ENCODE measurements around the gene NTRK1. TPM values are rescaled to one million over a fixed set of nuclear protein-coding genes. Genes with fewer than 3 reads are reported as not detected.
A peak's percentile ranks its signal among the peaks of the same experiment; 100 is the strongest.

Gene NTRK1
- total RNA-seq, 1 donor: 7.5 TPM

- no peak for DNase-seq (ENCODE audit: low read depth in 2 of 3, low spot score in 2 of 3)
Measured at GRCh38 chr1:156877433-156878170, 16.9 kb downstream of the NTRK1 start.

DNA sequence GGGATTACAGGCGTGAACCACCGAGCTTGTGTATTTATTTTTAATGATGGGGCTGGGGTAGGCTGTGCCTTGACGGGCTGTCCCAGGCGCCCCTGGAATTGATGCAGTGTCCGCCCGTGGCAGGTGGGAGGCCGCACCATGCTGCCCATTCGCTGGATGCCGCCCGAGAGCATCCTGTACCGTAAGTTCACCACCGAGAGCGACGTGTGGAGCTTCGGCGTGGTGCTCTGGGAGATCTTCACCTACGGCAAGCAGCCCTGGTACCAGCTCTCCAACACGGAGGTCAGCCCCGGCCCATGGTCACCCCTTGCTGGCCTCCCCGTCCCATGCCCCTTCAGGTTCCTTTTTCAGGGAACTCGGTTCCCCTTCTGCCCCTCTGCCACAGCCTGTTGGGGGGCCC, 19.2 kb downstream of the NTRK1 start:
- no peak for DNase-seq (ENCODE audit: low read depth in 2 of 3, low spot score in 2 of 3)

DNA sequence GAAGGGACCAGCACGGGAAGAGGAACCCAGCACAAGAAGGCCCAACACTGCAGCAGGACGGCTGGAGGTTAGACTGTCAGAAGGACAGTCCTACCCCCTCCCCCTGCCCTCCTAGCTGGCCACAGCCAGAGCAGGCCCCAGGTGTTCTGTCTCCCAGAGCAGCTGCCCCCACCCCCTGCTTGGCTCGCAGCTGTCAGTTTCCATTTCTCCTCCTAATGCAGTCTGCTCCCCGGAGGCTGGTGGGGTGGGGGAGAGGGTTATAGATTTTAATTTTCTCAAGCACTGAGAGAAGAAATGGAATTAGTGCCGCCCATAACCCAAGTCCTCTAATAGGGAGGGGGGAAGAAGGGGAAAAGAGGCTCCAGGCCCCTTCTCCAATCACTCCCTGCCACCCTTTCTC, 19.8 kb downstream of the NTRK1 start:
- DNase-seq (ENCODE audit: low read depth in 2 of 3, low spot score in 2 of 3): no peak

- DNase-seq (ENCODE audit: low read depth in 2 of 3, low spot score in 2 of 3): no peak
Measured at GRCh38 chr1:156881101-156881500, 20.4 kb downstream of the NTRK1 start.

DNA sequence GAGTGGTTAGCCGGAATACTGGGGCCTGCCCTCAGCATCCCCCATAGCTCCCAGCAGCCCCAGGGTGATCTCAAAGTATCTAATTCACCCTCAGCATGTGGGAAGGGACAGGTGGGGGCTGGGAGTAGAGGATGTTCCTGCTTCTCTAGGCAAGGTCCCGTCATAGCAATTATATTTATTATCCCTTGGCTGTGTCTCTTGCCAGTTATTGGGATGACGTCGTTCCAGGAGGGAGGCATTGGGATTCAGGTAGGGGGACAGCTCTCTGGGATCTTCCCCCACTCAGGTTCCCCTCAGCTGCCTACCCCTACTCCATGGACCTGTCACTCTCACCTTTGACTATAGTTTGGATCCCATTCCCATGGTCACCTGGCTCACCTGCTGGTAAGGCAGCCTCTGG, 21.0 kb downstream of the NTRK1 start:
- no peak for DNase-seq (ENCODE audit: low read depth in 2 of 3, low spot score in 2 of 3)

DNA sequence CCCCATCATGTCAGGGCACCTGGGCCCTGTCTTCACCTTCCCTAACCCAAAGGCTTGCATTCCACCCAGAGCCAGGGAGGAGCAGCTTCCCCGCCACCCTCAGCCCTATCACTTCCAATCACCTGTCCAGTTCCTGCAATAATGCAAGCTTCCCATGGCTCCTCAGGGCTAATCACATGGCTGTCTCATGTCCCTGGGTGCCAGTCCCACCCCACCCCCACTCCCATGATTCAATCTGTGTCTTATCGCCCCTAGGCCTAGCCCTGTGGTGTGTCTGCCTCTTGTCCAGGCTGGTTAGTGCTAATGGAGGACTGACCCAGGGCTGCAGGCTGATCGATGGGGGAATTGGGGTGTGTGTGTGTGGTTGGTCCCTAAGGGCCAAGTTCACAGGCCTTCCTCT, 21.9 kb downstream of the NTRK1 start:
- DNase-seq (ENCODE audit: low read depth in 2 of 3, low spot score in 2 of 3): no peak

- no peak for DNase-seq (ENCODE audit: low read depth in 2 of 3, low spot score in 2 of 3)
Measured at GRCh38 chr1:156883919-156884318, 23.3 kb downstream of the NTRK1 start.

DNA sequence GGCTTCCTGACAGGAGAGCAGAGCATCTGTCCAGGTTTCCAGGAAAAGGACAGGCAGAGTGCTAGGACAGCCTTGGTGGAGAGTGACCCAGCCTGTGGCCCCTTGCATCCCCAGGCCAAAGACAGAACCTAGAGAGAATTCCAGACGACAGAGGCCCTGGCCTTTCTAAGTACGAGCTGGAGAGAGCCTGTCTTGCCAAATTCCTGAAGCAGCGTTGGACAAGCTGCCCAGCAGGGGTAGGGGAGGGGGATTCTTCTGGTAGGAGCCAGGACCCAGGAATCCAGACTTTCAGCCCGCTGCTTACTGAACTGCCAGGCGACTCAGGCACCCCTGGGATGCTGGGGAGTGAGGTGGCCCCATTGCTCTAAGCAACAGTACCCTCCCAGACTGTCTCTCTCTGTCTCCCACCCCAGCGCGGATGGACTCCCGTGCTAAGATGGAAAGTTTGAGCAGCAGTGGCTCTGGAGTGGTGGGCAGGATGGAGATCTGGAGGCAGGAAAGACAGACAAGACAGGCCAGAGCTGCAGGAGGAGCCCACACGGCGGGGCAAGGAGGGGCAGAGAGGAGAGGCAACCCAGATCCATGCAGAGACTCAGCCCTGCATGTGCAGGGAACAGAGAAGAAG, 24.0 kb downstream of the NTRK1 start:
- DNase-seq (ENCODE audit: low read depth in 2 of 3, low spot score in 2 of 3): no peak

GRCh38 chr1:156885314-156885713, 24.6 kb downstream of the NTRK1 start:
- DNase-seq (ENCODE audit: low read depth in 2 of 3, low spot score in 2 of 3): no peak

DNA sequence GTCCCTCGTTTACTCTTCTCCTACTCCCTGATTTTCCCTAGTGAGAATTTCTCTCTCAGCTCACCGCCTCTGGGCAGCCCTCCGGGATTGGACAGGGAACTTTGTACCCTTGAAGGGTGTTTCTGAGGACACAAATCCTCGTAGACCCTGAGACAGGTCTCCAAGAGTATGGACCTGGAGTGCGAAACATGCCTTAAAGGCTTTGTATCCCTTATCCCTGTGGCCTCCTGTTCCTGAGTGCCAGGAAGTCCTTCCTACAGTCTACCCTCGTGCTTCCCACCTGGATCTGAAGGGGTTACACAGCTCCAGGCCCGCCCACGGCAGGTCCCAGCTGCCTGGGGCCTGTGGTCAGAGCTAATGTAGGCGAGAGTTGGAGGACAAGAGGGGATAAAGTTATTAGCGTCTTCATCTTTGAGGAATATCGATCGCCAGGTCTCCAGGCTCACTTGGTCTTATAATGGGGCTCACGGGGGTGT, 25.3 kb downstream of the NTRK1 start:
- no peak for DNase-seq (ENCODE audit: low read depth in 2 of 3, low spot score in 2 of 3)

DNA sequence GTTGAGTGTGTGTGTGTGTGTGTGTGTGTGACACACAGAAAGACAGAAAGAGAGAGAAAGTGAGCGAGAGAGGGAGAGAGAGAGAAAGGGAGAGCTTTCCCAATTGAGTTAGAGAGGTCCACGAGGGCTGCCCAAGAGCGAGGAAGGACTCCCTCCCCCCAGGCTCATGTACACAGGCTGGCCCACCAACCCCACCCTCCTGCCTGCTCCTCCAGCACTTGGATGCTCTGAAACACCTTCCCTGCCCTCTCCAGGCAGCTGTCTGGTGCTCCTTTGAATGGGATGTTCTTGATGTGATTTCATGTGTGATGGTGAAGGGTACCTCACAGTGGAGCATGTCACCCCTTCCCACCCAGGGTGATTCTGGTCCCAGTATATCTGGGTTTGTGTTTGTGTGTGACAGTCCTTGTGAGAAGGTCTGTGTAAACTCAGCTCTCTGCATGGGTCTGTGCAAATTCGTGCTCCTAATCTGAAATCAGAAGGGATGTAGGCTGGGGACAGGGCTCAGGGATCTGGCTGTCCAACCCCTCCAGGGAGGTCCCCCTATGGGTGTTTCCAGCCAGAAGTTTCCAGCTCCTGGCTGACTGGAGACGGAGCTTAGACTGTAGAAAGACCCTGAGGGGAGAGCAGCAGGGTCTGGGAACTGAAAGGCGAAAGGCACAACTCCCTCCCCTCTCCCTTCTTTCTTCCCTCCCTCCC, 26.1 kb downstream of the NTRK1 start:
- DNase-seq (ENCODE audit: low read depth in 2 of 3, low spot score in 2 of 3): no peak

GRCh38 chr1:156887317-156887716, 26.7 kb downstream of the NTRK1 start:
- no peak for DNase-seq (ENCODE audit: low read depth in 2 of 3, low spot score in 2 of 3)

DNA sequence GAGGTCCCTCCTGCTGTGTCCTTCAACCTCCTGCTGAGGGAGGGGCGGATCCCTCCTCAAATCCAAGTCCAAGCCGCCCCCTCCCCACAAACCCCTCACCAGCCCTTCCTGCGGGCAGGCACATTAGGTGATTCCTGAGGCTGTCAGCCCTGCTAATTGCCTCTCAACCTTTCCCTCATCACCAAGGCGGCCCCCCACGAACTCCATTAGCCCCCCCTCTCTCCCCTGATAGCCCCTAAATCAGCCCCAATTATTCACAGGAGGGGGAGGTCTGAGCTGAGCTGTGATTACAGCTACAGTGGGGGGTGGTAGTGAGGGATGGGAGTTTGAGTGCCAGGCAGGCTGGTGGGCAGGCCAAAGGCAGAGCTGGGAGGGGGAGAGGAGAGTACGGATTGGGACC, 27.1 kb downstream of the NTRK1 start:
- DNase-seq (ENCODE audit: low read depth in 2 of 3, low spot score in 2 of 3): no peak

DNA sequence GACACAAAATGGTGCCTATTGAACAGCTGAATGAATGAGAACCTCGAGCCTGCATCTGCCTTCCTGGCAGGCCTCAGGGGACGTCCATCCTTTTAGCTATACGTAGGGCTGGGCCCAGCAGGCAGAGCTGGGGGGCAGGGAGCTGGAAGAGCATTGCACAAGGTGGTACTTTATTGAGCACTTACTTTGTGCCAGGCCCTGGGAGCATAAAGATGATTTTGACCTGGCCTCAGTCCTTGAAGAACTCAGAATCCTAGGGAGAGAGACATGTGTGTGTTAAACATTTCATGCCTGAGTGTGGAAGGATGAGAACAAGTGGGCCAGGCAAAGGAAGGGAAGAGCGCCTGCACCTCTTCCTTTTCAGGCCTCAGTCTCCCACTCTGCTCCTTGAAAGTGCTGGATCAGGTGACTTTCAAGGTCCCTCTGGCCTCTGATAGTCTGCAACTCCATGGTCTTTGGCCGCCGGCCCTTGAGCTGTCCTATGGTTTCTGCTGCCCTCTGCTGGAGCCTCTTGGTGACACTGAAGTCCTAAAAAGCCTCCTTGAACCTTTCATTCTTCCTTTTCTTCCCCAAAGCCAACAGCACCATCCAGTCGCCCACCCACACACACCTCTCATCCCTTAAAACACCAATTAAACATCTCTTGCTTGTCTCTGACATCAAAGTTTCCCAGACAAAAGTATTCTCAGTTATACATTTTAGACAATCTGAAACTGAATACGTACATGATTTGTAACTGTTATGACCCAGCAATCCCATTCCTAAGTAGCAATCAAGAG, 29.3 kb downstream of the NTRK1 start:
- DNase-seq (ENCODE audit: low read depth in 2 of 3, low spot score in 2 of 3): peak; percentile 33 to 72 (median 64)

- DNase-seq (ENCODE audit: low read depth in 2 of 3, low spot score in 2 of 3): peak; percentile 65 to 92 (median 91)
Measured at GRCh38 chr1:156892190-156893047, 31.8 kb downstream of the NTRK1 start.

DNA sequence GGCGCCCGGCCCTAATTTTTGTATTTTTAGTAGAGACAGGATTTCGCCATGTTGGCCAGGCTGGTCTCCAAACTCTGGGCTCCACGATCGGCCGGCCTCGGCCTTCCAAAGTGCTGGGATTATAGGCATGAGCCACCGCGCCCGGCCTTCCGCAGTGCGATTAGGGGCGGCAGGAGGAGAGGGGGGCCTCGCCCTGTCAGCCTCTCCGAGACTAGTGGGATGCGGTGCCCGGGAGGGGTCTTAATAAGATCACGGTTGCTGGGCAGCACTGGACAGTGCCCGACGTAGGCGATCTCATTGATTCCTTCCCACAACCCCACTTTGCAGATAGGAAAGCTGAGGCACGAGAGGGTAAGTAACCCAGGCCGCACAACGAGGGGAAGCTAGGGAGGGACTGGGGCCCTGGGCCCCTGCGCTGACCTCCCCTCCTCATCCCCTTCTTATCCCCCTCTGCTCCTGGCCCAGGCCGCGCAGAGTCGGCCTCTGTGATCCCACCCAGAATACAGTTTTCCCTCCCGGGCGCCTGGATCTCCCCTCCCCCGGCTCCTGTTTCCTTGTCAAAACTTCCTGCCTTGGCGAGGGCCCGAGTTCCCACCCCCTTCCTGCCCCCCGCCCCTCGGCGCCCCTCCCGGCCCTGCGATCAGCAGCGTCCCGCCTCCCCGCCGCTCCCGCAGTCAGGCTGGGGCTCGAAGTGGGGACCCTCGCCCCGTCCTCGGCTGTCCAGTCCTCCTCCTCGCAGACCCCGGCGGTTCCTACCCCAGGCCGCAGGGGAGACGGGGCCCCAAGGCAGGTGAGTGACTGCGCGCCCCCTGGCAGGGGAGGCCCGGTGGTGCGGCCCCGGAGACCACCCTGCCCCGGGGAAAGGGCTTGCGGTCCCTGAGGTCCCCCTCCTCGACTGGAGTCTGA, 32.6 kb downstream of the NTRK1 start, which contains the start of gene PEAR1:
PEAR1 (plus strand) TSS at position 671 of the 906 bp plus-strand sequence. CDS start 10,209 bp downstream, outside the sequence.
- peak in 1 of 3 donors; percentile 22 for DNase-seq (ENCODE audit: low read depth in 2 of 3, low spot score in 2 of 3)

- no peak for DNase-seq (ENCODE audit: low read depth in 2 of 3, low spot score in 2 of 3)
Measured at GRCh38 chr1:156894001-156894400, 33.3 kb downstream of the NTRK1 start.

DNA sequence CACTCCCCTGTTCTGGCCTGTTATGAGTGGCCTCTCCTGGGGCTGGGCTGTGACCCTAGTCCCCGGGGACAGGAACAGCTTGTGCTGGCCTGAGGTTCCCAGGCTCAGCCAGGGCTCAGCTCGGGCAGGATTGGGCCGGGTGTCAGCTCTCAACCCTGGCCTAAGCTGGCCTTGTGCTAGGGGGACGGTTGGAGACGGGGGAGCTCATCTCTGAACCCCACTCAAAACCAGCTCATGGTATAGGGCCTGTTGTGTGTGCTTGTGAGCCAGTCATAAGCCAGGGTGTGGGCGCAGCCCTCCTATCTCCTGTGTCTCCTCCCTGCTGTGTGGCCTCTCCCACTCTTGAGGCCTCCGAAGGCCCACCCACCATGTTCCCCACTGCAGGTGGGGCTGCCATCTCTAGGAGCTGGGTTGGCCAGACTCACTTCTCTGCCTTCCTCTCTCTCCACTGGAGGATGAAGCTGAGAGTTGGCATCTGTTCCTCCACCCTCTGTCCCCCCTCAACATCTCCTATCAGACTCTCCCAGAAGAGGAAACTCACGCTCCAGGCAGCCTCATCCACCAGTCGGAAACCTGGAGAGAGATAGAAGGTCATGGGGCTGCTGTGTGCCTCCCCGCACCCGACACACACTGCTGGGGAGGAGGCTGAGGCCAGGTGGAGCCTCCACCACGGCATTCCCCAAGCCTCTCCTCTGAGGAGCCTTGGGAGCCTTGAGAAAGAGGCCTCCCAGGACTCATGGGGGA, 34.2 kb downstream of the NTRK1 start:
- peak in 2 of 3 donors; percentile 72 to 79 for DNase-seq (ENCODE audit: low read depth in 2 of 3, low spot score in 2 of 3)
